SK-N-MC (cell line): Measurements from ENCODE around the gene SDR9C7.

ENCODE experiments used
- EZH2 ChIP-seq: fragments of 200-600 bp; sonication (generic); IDR thresholded peaks from one replicate; pipeline ENCODE4 v1.6.1; 2017; ENCODE audit warnings: antibody characterized with exemption
- FOXP2 ChIP-seq: optimal IDR thresholded peaks from 2 replicates; pipeline ENCODE3; 2011; ENCODE audit warnings: mild to moderate bottlenecking, moderate library complexity; ENCODE audit not compliant: insufficient read depth; ENCODE audit errors: extremely low read length, control extremely low read depth
- POLR2AphosphoS5 ChIP-seq: IDR thresholded peaks from 2 replicates; pipeline ENCODE4 v1.6.1; 2012; ENCODE audit warnings: mild to moderate bottlenecking, low read depth, low read length, borderline replicate concordance

DNA sequence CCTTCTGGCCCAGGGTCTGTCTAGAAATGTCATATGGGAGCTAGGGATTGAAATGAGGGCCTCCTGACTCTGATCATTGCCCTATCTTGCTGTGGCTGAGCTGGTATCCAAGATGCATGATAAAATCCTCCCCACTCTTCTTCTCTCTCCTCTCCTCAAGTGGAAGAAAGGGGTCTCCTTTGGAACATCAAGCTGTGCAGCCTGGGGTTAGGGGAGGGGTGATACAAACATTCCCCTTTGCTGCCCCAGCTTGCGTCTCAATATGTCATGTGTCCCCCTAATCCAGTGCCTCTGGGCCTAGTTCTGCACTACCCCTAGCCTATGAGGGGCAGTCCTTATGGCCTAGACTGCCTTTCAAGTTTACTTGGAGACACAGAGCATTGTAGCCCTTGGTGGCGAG, 14.7 kb upstream of the SDR9C7 start:
- no peak for TF ChIP-seq EZH2
- TF ChIP-seq POLR2AphosphoS5: no peak
- no peak for TF ChIP-seq FOXP2
